K562 (cell line): ENCODE measurements around the gene PLOD1. TPM values are rescaled to one million over a fixed set of nuclear protein-coding genes. Genes with fewer than 3 reads are reported as not detected.

Experiments used
- BRD9 ChIP-seq: fragments of 450-650 bp; IDR thresholded peaks from 2 replicates; pipeline ENCODE4 v1.6.1; 2018; ENCODE audit warnings: low read depth; ENCODE audit not compliant: partially characterized antibody
- CCNT2 ChIP-seq: IDR thresholded peaks from 2 replicates; pipeline ENCODE4 v1.6.1; 2011; ENCODE audit warnings: borderline replicate concordance, low read depth, mild to moderate bottlenecking, moderate library complexity, mixed read lengths, low read length; ENCODE audit not compliant: insufficient read length; ENCODE audit errors: extremely low read depth
- DMBX1 ChIP-seq: fragments of 250-450 bp; sonication (Bioruptor Pico); IDR thresholded peaks from 2 replicates; pipeline ENCODE4 v1.8.0; 2022; ENCODE audit warnings: inconsistent platforms, mild to moderate bottlenecking, moderate library complexity, borderline replicate concordance
- ELF1 ChIP-seq: fragments of 200-800 bp; sonication (Bioruptor generic); IDR thresholded peaks from 2 replicates; pipeline ENCODE4 v1.6.1; 2016; ENCODE audit warnings: missing genetic modification characterization, missing compliant biosample characterization
- FIP1L1 ChIP-seq: fragments of 200-400 bp; formaldehyde crosslinking; IDR thresholded peaks from 2 replicates; pipeline ENCODE4 v1.6.1; 2018; ENCODE audit warnings: mild to moderate bottlenecking, low read depth, low read length; ENCODE audit not compliant: poor library complexity, severe bottlenecking
- LEF1 ChIP-seq: fragments of 450-650 bp; IDR thresholded peaks from 2 replicates; pipeline ENCODE4 v1.6.1; 2016; ENCODE audit warnings: mild to moderate bottlenecking
- MIER1 ChIP-seq: fragments of 450-650 bp; IDR thresholded peaks from 2 replicates; pipeline ENCODE4 v1.6.1; 2016; ENCODE audit warnings: antibody characterized with exemption, mild to moderate bottlenecking, low read depth
- MTA2 ChIP-seq: fragments of 450-650 bp; IDR thresholded peaks from 2 replicates; pipeline ENCODE4 v1.6.1; 2016; ENCODE audit warnings: low read depth
- NFIX ChIP-seq: fragments of 250-450 bp; sonication (Bioruptor Pico); IDR thresholded peaks from 2 replicates; pipeline ENCODE4 v1.4.0; 2020; ENCODE audit warnings: low read depth, mild to moderate bottlenecking, moderate library complexity
- SRSF1 ChIP-seq: fragments of 200-400 bp; formaldehyde crosslinking; IDR thresholded peaks from 2 replicates; pipeline ENCODE4 v1.6.1; 2017; ENCODE audit warnings: mild to moderate bottlenecking, low read depth, low read length, moderate library complexity
- TCFL5 ChIP-seq: fragments of 250-450 bp; sonication (Bioruptor Pico); conservative IDR thresholded peaks from 2 replicates; pipeline ENCODE4 v1.6.1; 2021; ENCODE audit warnings: mild to moderate bottlenecking, moderate library complexity, matching md5 sums
- XRCC4 ChIP-seq: IDR thresholded peaks from one replicate; pipeline ENCODE4 v1.6.1; 2011; ENCODE audit not compliant: insufficient read depth, insufficient read length; ENCODE audit errors: extremely low read depth
- ZBTB8A ChIP-seq: fragments of 450-650 bp; IDR thresholded peaks from 2 replicates; pipeline ENCODE4 v1.6.1; 2018; ENCODE audit warnings: mild to moderate bottlenecking, moderate library complexity; ENCODE audit not compliant: partially characterized antibody
- ZNF232 ChIP-seq: sonication (generic); formaldehyde crosslinking; IDR thresholded peaks from 2 replicates; pipeline ENCODE4 v1.8.0; 2022; ENCODE audit warnings: mild to moderate bottlenecking, missing genetic modification reagents
- ZNF586 ChIP-seq: fragments of 450-650 bp; formaldehyde crosslinking; conservative IDR thresholded peaks from 2 replicates; pipeline ENCODE4 v1.4.0; 2020; ENCODE audit warnings: mild to moderate bottlenecking, moderate library complexity
- ZNF75A ChIP-seq: fragments of 450-650 bp; formaldehyde crosslinking; IDR thresholded peaks from 2 replicates; pipeline ENCODE4 v1.4.0; 2020; ENCODE audit warnings: mild to moderate bottlenecking
- ZSCAN29 ChIP-seq: fragments of 450-650 bp; IDR thresholded peaks from 2 replicates; pipeline ENCODE4 v1.6.1; 2017
- polyA plus RNA-seq, 8 experiments: library from polyadenylated mRNA; depleted of rRNA in 4 of 8; stranded (reverse) in 5 of 8; unstranded in 3 of 8; fragments of >200 nt; fragmentation: Nextera tagmentation in 2 of 8; fragmentation: Illumina TruSeq in 1 of 8; extraction: Ambion mirVana in 2 of 8; extraction: Trizol in 1 of 8; gene quantifications; 2 replicates each; pipeline versions ENCODE4 v1.2.1 to v1.2.3, GENCODE V29; 2011 to 2014; ENCODE audit warnings: inconsistent platforms in 1 of 8, missing spikeins in 1 of 8
- total RNA-seq, 7 experiments: library from RNA; depleted of rRNA in 6 of 7; stranded (reverse); fragments of >200 nt in 6 of 7; fragmentation: Illumina TruSeq in 2 of 7; extraction: Trizol in 2 of 7; gene quantifications; 2 replicates each; pipeline versions ENCODE4 v1.2.1 to v1.2.3, GENCODE V29; 2011 to 2021; ENCODE audit warnings: low replicate concordance in 1 of 7
- TF ChIP-seq, protein P1 (sequence below): IDR thresholded peaks from 2 replicates; pipeline ENCODE4 v1.6.1; 2016; ENCODE audit warnings: missing genetic modification characterization, missing compliant biosample characterization
- TF ChIP-seq, protein P2 (sequence below): sonication (generic); formaldehyde crosslinking; IDR thresholded peaks from 2 replicates; pipeline ENCODE4 v1.8.0; 2022; ENCODE audit warnings: missing genetic modification reagents, mild to moderate bottlenecking, moderate library complexity, borderline replicate concordance
- TF ChIP-seq, protein P3 (sequence below): fragments of 250-450 bp; sonication (Bioruptor Pico); IDR thresholded peaks from 2 replicates; pipeline ENCODE4 v1.5.0; 2020; ENCODE audit warnings: mild to moderate bottlenecking, borderline replicate concordance
- TF ChIP-seq, protein P4 (sequence below), 2 experiments: fragments of 150-350 bp in 1 of 2; IDR thresholded peaks; 2 replicates each; pipeline ENCODE4 v1.6.1; 2012 to 2016; ENCODE audit warnings: low read depth in 2 of 2, low read length in 2 of 2, mild to moderate bottlenecking in 1 of 2, moderate library complexity in 1 of 2

Gene PLOD1
- total and polyA plus RNA-seq, 9 of the 15 experiments (the other 6 are each of a cell fraction or from before 2014, with no cell fraction given) = 16.6 to 90.8 (median 52.7) TPM

DNA sequence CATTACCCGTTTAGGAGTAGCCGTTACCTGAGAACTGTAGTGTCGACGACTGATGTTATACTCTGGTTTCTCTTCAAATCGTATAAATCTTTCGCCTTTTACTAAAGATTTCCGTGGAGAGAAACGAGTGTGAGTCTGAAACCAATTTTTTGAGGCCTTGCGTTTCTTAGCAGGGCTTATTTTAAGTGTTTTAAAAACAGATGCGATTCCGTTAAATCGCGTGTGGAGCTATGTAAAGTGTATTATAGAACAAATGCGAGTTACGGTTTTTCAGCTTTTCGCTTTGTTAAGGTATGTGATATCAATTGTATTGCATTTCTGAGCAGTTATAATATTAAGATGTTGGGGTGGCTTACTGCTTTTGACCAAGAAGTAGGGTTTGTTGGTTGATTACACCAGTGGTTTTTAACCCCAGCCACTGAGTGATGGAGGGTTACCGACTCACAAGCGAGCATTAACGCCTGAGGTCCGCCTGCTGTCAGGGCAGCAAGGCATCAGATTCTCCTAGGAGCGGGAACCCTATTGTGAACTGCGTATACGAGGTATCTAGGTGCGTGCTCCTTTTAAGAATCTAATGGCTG lies 26.3 kb upstream of the PLOD1 start (continued):
- TF ChIP-seq, protein P1, sequence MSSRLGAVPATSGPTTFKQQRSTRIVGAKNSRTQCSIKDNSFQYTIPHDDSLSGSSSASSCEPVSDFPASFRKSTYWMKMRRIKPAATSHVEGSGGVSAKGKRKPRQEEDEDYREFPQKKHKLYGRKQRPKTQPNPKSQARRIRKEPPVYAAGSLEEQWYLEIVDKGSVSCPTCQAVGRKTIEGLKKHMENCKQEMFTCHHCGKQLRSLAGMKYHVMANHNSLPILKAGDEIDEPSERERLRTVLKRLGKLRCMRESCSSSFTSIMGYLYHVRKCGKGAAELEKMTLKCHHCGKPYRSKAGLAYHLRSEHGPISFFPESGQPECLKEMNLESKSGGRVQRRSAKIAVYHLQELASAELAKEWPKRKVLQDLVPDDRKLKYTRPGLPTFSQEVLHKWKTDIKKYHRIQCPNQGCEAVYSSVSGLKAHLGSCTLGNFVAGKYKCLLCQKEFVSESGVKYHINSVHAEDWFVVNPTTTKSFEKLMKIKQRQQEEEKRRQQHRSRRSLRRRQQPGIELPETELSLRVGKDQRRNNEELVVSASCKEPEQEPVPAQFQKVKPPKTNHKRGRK (tag) = no peak
- TF ChIP-seq ZNF586 (CRISPR knock-in tag) (peak; percentile 99), ZNF232 (CRISPR knock-in tag) (peak; percentile 91), TCFL5 (CRISPR knock-in tag) (peak; percentile 92), MIER1 (peak; percentile 52; the same call in 1 of the 2 replicates), LEF1 (peak; percentile 90), CCNT2 (no peak), NFIX (CRISPR knock-in tag) (no peak), DMBX1 (no peak), MTA2 (peak; percentile 11; the same call in 1 of the 2 replicates), BRD9 (peak; percentile 93), ELF1 (tag) (peak; percentile 84), XRCC4 (peak; percentile 83), FIP1L1 (no peak), ZNF75A (CRISPR knock-in tag) (peak; percentile 65), ZSCAN29 (peak; percentile 87), SRSF1 (no peak), ZBTB8A (peak; percentile 98)
- TF ChIP-seq, protein P2, sequence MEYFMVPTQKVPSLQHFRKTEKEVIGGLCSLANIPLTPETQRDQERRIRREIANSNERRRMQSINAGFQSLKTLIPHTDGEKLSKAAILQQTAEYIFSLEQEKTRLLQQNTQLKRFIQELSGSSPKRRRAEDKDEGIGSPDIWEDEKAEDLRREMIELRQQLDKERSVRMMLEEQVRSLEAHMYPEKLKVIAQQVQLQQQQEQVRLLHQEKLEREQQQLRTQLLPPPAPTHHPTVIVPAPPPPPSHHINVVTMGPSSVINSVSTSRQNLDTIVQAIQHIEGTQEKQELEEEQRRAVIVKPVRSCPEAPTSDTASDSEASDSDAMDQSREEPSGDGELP (CRISPR knock-in tag) = no peak
- TF ChIP-seq, protein P3, sequence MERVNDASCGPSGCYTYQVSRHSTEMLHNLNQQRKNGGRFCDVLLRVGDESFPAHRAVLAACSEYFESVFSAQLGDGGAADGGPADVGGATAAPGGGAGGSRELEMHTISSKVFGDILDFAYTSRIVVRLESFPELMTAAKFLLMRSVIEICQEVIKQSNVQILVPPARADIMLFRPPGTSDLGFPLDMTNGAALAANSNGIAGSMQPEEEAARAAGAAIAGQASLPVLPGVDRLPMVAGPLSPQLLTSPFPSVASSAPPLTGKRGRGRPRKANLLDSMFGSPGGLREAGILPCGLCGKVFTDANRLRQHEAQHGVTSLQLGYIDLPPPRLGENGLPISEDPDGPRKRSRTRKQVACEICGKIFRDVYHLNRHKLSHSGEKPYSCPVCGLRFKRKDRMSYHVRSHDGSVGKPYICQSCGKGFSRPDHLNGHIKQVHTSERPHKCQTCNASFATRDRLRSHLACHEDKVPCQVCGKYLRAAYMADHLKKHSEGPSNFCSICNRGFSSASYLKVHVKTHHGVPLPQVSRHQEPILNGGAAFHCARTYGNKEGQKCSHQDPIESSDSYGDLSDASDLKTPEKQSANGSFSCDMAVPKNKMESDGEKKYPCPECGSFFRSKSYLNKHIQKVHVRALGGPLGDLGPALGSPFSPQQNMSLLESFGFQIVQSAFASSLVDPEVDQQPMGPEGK (CRISPR knock-in tag) = peak; percentile 96
- TF ChIP-seq, protein P4, sequence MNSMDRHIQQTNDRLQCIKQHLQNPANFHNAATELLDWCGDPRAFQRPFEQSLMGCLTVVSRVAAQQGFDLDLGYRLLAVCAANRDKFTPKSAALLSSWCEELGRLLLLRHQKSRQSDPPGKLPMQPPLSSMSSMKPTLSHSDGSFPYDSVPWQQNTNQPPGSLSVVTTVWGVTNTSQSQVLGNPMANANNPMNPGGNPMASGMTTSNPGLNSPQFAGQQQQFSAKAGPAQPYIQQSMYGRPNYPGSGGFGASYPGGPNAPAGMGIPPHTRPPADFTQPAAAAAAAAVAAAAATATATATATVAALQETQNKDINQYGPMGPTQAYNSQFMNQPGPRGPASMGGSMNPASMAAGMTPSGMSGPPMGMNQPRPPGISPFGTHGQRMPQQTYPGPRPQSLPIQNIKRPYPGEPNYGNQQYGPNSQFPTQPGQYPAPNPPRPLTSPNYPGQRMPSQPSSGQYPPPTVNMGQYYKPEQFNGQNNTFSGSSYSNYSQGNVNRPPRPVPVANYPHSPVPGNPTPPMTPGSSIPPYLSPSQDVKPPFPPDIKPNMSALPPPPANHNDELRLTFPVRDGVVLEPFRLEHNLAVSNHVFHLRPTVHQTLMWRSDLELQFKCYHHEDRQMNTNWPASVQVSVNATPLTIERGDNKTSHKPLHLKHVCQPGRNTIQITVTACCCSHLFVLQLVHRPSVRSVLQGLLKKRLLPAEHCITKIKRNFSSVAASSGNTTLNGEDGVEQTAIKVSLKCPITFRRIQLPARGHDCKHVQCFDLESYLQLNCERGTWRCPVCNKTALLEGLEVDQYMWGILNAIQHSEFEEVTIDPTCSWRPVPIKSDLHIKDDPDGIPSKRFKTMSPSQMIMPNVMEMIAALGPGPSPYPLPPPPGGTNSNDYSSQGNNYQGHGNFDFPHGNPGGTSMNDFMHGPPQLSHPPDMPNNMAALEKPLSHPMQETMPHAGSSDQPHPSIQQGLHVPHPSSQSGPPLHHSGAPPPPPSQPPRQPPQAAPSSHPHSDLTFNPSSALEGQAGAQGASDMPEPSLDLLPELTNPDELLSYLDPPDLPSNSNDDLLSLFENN (IDR thresholded peaks at IDR 0.05; ENCODE audit: low read depth in 2 of 2, low read length in 2 of 2) = peak in 1 of 2 experiments; percentile 100; a peak in 2 of 4 replicates
